ENCODE results near the gene FNBP1.

- TF ChIP-seq EZH2 (IDR thresholded peaks at IDR 0.05; ENCODE audit: low read length, unreplicated experiment) = no peak
- TF ChIP-seq, protein P1, sequence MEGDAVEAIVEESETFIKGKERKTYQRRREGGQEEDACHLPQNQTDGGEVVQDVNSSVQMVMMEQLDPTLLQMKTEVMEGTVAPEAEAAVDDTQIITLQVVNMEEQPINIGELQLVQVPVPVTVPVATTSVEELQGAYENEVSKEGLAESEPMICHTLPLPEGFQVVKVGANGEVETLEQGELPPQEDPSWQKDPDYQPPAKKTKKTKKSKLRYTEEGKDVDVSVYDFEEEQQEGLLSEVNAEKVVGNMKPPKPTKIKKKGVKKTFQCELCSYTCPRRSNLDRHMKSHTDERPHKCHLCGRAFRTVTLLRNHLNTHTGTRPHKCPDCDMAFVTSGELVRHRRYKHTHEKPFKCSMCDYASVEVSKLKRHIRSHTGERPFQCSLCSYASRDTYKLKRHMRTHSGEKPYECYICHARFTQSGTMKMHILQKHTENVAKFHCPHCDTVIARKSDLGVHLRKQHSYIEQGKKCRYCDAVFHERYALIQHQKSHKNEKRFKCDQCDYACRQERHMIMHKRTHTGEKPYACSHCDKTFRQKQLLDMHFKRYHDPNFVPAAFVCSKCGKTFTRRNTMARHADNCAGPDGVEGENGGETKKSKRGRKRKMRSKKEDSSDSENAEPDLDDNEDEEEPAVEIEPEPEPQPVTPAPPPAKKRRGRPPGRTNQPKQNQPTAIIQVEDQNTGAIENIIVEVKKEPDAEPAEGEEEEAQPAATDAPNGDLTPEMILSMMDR (conservative IDR thresholded peaks at IDR 0.05; ENCODE audit: low read depth, low read length) = no peak
These were observed 177.9 kb downstream of the FNBP1 start for GRCh38 chr9:129864991-129865647.
